WTC11 (cell line): ENCODE measurements around the gene METTL4.

Experiments
- ETV6 ChIP-seq: sonication (generic); formaldehyde crosslinking; IDR thresholded peaks from 2 replicates; pipeline ENCODE4 v1.8.1; 2022; ENCODE audit warnings: mild to moderate bottlenecking, missing genetic modification reagents
- NFYB ChIP-seq: sonication (generic); formaldehyde crosslinking; conservative IDR thresholded peaks from 2 replicates; pipeline ENCODE4 v1.8.0; 2022; ENCODE audit warnings: low read depth, missing genetic modification reagents
- NR1H2 ChIP-seq: sonication (generic); formaldehyde crosslinking; IDR thresholded peaks from 2 replicates; pipeline ENCODE4 v1.9.0; 2021; ENCODE audit warnings: mild to moderate bottlenecking, moderate library complexity, missing genetic modification reagents
- TF ChIP-seq, protein P1 (sequence below): sonication (generic); formaldehyde crosslinking; IDR thresholded peaks from 2 replicates; pipeline ENCODE4 v1.8.1; 2022; ENCODE audit warnings: mild to moderate bottlenecking, moderate library complexity, missing genetic modification reagents

DNA sequence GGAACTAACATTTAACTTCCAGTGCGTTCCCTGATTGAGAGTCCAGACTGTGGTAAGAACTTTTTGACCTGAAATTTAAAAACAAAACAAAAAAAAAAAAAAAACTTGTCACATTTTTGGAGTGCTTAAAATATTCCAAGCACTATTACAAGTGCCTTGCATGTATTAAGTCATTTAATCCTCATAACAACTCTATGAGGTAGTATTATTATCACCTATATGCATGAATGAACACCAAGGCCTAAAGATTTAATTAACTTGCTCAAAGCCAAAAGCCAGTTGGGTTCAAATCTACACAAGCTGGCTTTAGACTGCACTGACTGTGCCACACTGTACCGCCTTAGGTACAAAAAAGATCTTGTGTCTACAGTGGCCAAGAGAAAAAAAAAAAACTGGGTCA, 35.2 kb downstream of the METTL4 start:
- TF ChIP-seq, protein P1, sequence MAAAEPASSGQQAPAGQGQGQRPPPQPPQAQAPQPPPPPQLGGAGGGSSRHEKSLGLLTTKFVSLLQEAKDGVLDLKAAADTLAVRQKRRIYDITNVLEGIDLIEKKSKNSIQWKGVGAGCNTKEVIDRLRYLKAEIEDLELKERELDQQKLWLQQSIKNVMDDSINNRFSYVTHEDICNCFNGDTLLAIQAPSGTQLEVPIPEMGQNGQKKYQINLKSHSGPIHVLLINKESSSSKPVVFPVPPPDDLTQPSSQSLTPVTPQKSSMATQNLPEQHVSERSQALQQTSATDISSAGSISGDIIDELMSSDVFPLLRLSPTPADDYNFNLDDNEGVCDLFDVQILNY (CRISPR knock-in tag) = no peak
- TF ChIP-seq NFYB (CRISPR knock-in tag) (no peak), ETV6 (no peak), NR1H2 (CRISPR knock-in tag) (no peak)
